GM18517 (cell line): ENCODE measurements around the gene KDF1.
"Not testable (repeated sequence)": the region's sequence is repeated elsewhere in the genome, so short reads cannot be mapped to it uniquely, and the experiment has no call there.

Experiments
- ATAC-seq: cut with Tn5 transposase; IDR thresholded peaks from one replicate; pipeline ENCODE4 v1.9.1; 2021; ENCODE audit warnings: mild to moderate bottlenecking, moderate library complexity; ENCODE audit not compliant: unreplicated experiment

The KDF1 gene

GRCh38 chr1:26959270-26959669 lies 998 bp downstream of the KDF1 start:
- no peak for ATAC-seq

GRCh38 chr1:26957306-26957705 lies 3.0 kb downstream of the KDF1 start:
- ATAC-seq = no peak

- no peak for ATAC-seq
These were observed 3.9 kb downstream of the KDF1 start for GRCh38 chr1:26956321-26956720.

DNA sequence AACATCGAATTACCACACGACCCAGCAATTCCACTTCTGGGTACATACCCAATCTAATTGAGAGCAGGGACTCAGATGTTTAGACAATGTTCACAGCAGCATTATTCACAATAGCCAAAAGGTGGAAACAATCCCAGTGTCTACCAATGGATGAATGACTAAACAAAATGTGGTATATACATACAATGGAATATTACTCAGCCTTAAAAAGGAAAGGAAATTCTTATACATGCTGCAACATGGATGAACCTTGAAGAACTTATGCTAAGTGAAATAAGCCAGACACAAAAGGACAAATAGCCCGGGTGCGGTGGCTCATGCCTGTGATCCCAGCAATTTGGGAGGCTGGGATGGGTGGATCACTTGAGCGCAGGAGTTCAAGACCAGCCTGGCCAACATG lies 6.9 kb downstream of the KDF1 start:
- ATAC-seq = no peak

DNA sequence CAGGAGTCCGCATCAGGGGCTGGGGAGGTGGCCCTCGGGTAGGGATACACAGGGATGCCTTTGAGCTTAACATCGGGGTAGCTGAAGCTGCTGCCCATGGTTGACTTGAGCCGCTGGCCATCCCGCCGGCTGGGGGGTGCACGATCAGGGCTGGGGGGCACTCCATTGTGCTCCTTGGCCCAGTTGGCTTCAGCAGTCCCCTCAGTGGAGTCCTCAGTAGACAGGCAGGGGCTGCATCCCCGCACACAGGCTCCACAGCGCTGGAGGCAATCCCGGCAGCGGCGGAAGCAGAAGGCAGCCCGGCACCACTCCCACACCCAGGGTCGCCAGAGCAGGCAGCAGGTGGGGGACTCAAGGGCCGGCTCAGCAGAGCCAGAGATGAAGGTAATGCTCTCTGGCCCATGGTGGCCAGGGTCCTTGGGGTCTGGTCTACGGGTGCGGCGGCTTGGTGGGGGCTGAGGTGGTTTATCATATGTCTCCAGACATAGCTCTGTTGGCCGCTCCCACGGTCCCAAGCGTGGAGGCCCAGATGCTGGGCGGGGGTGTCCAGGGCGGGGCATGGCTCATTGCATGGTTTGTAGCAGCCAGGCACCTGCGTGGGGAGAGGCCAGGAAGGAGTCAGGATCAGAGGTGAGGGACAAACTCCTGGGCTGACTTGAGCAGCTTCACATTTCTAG lies 8.3 kb downstream of the KDF1 start:
- ATAC-seq = no peak

DNA sequence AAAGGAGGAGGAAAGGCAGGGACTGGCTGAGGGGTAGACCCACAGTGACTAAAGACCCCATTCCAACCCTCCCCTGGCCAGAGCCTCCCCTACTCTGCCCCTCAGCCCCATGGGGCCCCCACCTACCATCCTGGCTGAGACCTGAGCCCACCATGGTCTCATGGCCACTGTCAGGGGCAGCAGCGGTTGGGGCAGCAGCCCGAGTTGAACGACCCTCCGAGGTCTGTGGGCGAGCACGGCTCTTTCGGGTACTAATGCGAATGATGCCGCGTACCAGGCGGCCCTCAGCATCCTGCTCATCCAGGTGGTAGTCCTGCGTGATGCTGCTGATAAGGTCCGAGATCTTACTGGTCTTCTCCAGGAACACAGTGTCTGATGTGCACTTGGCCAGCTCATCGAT lies 9.1 kb downstream of the KDF1 start:
- no peak for ATAC-seq

DNA sequence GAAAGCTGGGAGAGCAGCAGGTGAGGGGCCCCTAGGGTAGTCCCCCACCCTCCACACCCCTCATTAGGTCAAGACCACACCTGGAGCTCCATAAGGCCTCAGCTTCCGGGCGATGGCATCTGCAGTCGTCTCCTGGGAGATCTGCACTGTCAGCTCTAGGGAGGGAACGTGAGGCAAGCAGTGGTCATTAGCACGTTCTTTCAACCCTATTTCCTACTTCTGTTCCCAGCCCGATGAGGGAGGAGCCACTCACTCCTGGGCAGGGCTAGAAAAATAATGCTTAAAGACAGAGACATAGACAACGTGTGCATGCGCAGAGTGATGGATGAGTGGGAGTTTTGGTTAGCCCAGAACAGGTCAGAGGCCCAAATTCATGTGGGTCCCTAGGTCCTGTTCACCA lies 9.7 kb downstream of the KDF1 start:
- no peak for ATAC-seq

DNA sequence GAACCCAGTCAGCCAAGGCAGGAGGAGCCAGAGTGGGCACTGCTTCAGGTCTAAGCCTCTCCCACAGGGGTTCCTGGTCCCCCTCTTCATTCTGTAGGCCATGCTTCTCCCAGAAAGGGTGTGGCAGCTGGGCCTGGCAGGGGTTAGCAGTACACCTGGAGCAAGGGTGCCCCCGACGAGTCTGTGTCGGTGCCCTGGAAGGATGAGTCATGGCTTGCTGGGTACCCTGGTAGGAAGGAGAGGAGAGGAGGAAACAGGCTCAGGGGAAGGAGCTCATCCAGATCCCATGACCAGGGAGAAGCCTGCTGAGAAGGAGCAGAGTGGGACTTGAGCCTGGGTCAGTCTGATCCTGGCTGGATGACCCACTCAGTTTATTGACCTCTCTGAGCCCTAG lies 10.3 kb downstream of the KDF1 start:
- ATAC-seq = no peak

DNA sequence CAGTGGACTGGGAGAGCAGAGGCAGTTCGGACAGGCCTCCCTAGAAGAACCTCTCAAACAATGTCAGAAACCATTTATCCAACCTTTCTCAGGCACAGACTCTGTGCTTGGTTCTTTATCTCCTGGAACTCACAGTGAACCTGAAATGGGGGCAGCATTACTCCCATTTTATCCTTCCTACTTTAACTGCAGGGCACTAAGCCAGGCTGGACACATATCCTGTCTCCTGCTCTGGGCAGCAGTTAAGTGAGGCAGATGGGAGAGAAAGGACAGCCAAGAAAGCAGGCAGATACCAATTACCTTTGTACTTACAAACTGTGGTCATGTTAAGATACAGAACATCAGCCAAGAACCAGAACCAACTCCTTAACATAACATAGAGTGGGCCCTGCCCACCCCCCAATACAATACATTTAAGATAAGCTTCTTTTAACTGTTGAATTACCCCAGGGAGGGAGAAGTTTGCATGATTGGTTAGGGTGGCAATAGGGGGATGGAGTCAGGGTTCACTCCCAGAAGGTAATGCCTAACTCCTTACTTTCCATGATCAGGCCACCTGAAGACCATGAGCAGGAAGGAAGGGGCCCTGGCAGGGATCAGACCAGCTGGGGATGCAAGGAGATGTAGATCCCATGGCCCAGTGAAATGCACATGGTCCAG lies 10.9 kb downstream of the KDF1 start:
- ATAC-seq = no peak

GRCh38 chr1:26948725-26949057 lies 11.6 kb downstream of the KDF1 start:
- ATAC-seq = not testable (repeated sequence)

DNA sequence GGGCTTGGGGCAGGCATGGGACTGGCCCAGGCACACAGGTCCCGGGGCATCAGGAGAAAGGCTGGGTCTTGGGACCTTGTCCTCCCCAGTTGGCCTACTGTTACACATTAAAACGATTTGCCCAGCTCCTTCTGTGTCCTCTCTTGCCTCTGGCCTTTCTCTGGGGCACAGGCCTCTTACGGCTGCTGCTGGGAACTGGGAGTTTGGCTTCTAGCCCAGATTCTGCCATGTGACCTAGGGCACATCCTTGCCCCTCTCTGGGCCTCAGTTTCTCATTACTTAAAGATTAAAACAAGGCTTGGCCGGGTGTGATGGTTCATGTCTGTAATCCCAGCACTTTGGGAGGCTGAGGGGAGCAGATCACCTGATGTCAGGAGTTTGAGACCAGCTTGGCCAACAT lies 14.0 kb downstream of the KDF1 start:
- no peak for ATAC-seq

DNA sequence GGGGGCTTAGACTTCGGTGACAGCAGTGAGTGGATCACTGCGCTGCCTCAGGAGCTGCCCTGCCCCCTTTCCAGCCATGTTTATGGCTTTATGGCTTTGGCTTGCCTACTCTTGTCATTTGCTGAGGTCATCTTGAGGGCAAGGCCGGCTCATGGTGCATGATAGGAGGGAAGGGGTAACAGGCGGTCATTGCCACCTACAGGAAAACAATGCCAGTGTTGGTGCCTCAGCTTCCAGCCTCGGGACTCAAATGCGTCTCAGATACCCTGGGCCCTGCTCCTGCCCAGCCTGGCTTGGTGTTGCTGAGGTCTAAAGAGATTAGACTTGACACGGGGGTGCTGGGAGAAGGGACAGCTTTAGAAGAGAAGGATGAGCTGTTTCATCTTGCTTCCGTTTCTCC lies 14.5 kb downstream of the KDF1 start:
- ATAC-seq = no peak

DNA sequence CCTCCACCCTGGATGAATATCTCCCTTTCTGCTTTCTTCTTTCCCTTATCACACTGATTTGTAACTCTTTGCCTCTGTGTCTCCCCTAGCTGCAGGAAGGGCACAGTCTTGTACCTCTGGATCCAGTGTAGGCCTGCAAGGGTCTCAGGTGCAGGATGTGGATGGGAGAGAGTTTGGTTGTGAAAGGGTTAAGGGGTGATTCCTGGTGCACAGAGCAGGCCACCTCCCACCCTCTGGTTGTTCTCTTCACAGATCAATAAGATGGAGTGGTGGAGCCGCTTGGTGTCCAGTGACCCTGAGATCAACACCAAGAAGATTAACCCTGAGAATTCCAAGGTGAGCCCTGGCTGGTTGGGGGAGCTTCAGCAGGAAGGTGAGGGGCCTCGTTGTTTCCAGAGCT lies 15.1 kb downstream of the KDF1 start:
- ATAC-seq = no peak

GRCh38 chr1:26942656-26943055 lies 17.6 kb downstream of the KDF1 start:
- ATAC-seq = no peak

- no peak for ATAC-seq
These were observed 19.0 kb downstream of the KDF1 start for GRCh38 chr1:26941311-26941710.

- no peak for ATAC-seq
These were observed 21.6 kb downstream of the KDF1 start for GRCh38 chr1:26938659-26939025.

DNA sequence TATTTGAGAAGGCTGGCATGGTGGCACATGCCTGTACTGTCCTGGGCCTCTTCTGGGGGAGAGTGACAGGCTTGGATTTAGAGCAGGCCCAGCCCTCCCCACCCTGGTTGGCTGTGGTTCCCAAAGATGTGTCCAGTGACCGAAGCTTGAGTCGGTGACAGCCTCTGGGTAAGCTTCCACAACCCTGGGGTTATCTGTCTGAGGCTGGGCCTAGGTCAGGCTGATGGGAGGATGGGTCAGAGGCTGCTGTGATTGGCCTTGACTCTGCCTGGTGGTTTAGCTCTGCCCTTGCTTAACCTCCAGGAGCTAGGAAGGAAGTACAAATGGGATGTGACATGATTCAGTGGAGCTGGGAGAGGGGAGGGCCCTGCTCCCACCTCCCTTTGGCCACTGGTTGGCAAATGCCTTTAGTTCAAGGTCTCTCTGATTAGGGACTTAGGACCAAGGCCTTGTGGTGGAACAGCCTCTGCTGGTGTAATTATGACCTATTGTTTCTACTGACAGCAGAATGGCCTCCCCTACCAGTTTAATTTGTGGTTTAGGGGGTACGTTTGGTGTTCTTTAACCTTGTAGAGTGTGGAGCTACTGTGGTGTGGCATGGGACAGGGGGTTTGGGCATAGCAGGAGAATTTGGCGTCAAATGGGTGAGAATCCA lies 22.1 kb downstream of the KDF1 start:
- ATAC-seq = no peak

GRCh38 chr1:26936823-26937222 lies 23.4 kb downstream of the KDF1 start:
- ATAC-seq = no peak

DNA sequence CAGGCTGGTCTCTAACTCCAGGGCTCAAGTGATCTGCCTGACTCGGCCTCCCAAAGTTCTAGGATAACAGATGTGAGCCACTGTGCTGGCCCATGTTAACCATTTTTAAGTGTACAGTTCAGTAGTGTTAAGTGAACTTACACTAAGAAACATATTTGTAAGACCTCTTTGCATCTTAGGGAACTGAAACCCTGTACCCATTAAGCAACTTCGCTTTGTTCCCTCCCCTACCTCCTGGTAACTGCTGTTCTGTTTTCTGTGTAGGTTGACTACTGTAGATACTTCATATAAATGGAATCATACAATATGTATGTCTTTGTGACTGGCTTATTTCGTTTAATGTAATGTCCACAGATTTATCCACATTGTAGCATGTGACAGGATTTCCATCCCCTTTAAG lies 27.7 kb downstream of the KDF1 start:
- no peak for ATAC-seq

- ATAC-seq = no peak
These were observed 36.6 kb downstream of the KDF1 start for GRCh38 chr1:26923711-26924110.

DNA sequence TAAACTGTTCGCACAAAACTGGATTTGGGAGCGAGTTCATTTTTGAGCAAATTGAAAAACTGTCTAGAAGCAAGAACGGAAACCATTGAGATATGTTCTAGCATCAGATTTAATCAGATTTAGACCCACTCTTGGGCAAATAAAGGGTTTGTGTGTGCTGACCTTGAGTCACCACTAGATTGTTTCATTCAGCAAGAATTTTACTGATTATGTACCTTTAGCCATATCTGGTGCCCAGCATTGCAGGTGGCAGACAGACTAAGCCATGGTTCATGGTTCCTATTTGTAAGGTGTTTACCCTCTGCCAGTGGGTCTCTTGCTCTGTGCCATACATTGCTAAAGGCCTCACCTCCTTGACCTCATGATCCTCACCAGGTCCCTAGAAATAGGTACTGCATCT lies 37.4 kb downstream of the KDF1 start:
- no peak for ATAC-seq

GRCh38 chr1:26922431-26922729 lies 37.9 kb downstream of the KDF1 start:
- no peak for ATAC-seq
